Measurements from ENCODE around the gene KIF3B.
"Not testable (repeated sequence)": the region's sequence is repeated elsewhere in the genome, so short reads cannot be mapped to it uniquely, and the experiment has no call there.

KIF3B gene

DNA sequence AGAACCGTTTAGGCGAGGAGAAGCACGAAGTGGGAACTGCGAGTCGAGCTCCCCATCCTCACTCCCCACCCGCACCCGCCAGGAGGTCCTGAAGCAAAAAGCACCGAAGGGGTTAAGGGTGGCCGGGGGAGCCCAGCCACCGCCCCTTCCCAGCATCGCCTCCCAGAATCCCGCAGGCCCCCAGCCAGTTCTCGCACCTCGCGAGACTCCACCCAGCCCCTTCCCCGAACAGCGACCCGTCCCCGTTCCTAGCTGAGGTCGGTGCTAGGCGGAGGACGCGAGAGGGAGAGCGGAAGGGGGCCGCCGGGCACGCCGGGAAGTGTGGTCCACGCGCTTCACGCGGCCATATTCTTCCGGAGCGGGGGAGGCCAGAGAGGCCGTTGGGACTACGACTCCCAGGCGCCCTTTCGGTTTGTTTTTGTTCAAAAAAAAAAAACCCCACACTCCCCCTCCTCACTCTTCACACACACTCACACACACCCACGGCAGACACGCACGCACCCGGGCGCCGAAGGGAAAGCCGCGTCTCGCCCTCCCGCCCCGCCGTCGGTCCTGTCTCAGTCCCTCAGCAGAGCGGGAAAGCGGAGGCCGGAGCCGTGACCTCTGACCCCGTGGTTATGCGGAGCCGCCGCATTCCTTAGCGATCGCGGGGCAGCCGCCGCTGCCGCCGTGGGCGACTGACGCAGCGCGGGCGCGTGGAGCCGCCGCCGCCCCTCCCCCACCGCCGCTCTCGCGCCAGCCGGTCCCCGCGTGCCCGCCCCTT is 80.6 kb downstream of the KIF3B start, which contains the start of gene ASXL1:
Gene ASXL1 (plus strand): TSS at position 463 of the 763 bp plus-strand sequence. CDS start 445 bp downstream, outside the sequence.
- peak; percentile 100 for DNase-seq

GRCh38 chr20:32358632-32358882 is 81.1 kb downstream of the KIF3B start:
- DNase-seq = no peak

DNA sequence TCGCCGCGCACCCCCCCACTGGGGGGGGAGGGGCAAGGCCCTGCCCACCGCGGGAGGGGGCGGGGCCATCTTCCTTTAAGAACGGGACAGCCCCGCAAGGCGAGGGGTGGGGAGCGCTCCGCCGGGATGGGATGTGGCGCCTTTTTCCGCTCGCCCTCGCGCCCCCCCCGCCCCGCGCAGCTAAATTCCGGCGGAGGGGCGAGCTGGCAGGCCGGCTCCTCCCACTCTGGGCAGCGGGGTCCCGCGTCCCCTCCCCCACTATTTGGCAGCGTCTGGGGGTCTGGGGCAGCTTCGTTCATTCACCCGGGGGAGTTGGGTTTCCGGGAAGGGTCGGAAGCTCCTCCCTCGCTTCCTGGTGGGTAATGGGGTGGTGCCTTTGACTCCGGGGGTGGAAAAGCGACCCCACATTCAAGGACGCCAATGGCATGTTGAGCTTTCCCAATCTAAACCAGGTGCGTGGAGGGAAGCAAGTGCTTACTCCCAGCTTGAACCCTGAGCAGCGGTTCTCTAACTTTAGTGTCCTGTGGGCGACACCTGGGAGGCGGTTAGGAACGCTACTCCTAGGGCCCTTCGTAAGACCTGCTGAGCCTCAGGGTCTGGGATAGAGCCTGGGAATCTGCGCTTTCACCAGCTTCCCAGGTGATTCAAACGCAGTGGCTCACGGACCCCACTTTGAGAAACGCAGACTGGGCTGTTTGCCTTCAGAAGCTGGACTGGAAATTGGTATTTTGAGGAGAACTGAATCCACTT is 81.6 kb downstream of the KIF3B start:
- peak; percentile 86 for DNase-seq

- DNase-seq = no peak
Observed at GRCh38 chr20:32359633-32360332, 82.3 kb downstream of the KIF3B start.

GRCh38 chr20:32360333-32360634 is 82.8 kb downstream of the KIF3B start:
- no peak for DNase-seq

GRCh38 chr20:32362901-32363364 is 85.5 kb downstream of the KIF3B start:
- DNase-seq = no peak

DNA sequence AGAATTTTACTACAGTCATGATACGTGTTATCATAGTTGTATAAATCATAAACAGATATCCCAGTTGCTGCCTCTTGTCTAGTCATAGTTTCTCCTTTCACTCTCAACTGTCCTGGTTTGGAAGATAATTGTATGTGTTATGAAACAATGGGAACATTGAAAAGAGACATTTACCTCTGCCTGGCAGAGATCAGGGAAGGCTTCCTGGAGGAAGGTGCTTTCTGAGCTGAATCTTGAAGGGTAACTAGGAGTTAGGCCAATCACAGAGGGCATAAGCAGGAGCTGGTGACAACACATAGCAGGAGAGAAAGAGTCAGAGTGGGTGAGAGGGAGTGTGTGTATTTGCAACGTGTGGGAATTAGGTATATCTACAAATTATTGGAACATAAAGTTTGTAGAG is 86.0 kb downstream of the KIF3B start:
- no peak for DNase-seq

- no peak for DNase-seq
Observed at GRCh38 chr20:32364554-32365208, 87.2 kb downstream of the KIF3B start.

DNA sequence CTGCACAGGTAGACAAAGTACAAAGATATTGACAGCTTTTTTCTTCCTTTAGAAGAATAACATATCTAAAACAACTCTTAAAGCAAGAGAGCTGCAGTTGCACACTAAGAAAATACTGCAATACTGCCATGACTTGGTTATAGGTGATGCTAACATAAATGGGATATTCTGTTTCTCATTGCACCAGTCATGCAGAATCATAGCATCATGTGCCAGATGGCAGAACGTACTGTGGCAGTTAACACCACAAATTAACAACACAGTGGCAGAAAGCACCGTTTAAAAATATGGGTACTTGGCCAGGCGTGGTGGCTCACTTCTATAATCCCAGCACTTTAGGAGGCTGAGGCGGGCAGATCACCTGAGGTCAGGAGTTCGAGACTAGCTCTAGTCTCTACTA is 88.1 kb downstream of the KIF3B start:
- DNase-seq = no peak

GRCh38 chr20:32366380-32366779 is 88.9 kb downstream of the KIF3B start:
- no peak for DNase-seq

DNA sequence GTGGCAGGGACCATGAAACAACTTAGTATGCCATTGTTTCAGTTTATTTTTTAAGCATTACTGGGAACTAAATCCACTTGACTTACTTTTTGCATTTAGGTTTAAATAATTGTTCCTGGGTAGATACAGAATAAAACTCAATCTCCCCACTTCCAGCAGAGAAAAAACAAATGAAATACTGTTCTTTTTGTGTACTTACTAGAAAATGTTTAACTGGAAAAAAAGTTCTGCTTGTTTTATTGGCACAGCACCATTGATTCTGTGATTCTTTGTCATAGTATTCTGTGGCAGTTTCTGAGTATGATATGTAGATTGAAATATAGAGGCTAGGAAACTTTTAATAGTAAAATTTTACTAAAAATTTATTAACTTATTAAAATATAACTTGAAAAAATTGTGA is 90.9 kb downstream of the KIF3B start:
- DNase-seq = no peak

DNA sequence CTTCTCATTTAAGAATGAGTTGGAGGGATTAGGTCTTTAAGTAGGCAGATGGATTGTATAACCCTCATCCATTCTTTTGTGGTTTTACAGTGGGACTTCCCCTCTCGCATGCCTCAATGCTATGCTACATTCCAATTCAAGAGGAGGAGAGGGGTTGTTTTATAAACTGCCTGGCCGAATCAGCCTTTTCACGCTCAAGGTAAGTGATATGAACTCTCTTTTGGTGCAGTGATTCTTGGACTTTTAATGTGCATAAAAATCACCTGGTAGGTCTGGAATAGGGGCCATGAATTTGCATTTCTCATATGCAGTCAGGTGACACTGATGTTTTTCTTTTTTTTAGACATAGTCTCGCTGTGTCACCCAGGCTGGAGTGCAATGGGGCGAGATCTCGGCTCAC is 91.5 kb downstream of the KIF3B start:
- DNase-seq = no peak

- DNase-seq = no peak
Observed at GRCh38 chr20:32370897-32371296, 93.4 kb downstream of the KIF3B start.

DNA sequence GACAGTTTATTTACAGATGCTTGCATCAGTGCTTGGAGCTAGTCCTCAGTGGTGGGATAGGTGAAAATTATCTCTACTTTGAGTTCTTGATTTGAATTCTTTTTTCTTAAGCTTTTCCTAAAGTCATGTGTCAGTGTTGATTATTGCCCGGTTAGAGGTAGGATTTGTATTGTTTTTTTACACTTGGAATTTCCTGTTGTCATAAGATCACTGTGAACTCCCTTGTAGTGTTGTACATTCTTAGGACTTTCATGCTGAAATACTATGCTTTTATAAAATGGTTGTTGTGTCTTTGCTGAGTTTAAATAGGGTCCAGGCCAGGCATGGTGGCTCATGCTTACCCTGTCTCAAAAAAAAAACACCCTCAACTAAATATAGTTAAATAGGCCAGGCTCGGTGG is 101.0 kb downstream of the KIF3B start:
- DNase-seq = no peak

GRCh38 chr20:32380037-32380436 is 102.6 kb downstream of the KIF3B start:
- DNase-seq = not testable (repeated sequence)

DNA sequence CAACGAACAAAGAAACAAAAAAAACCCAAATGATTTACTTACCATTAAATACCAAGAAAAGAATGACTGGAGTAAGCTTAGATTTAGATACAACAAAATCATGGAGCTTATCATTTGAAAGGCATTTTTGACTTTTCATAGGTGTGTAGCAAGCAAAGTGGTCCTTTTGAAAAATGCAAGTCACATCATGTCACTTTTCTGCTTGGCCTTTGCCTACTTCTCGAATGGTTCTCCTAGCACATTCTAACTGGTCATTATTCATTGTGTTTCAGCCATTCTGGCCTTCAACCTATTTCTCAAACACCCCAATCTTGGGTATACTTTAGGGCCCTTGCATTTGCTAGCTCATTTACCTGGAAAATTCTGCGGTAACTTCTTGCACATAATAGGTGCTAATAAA is 103.3 kb downstream of the KIF3B start:
- no peak for DNase-seq

DNA sequence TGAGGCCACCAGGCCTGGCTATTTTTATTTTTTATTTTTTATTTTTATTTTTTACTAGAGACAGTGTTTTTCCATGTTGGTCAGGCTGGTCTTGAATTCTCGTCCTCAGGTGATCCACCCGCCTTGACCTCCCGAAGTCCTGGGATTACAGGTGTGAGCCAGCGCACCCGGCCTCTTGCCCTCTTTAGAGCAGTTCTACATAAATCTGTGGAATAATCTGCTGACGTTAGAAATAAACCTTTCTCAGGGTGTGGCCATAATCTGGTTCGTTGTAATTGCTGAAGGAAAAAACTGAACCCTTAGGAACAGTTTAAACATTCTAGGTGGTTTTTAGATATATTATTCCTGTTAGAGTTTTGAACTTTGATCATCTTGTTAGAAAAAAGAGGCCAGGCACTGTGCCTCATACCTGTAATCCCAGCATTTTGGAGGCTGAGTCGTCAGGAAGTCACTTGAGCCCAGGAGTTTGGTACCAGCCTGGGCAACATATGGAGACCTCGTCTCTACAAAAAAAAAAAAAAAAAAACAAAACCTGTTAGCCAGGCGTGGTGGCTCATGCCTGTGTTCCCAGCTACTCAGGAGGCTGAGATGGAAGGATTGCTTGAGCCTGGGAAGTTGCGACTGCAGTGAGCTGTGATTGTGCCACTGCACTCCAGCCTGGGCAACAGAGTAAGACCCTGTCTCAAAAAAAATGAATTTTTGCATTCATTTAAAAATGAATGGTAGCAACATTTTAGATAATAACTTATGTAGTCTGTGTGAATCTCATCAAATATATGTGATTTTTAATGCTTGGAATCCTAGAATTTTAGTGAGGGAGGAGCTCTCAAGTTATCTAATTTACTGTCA is 104.9 kb downstream of the KIF3B start:
- DNase-seq = no peak

- DNase-seq = not testable (repeated sequence)
Observed at GRCh38 chr20:32383441-32383840, 106.0 kb downstream of the KIF3B start.
